PFSK-1 (cell line): ENCODE results near the gene ZNF652.

Experiments
- FOXP2 ChIP-seq: optimal IDR thresholded peaks from 2 replicates; pipeline ENCODE3; 2011; ENCODE audit warnings: borderline replicate concordance, control low read depth, inconsistent platforms; ENCODE audit not compliant: insufficient read depth; ENCODE audit errors: extremely low read length, extremely low read depth
- POLR2AphosphoS5 ChIP-seq: IDR thresholded peaks from 2 replicates; pipeline ENCODE4 v1.6.1; 2012; ENCODE audit warnings: low read depth, mild to moderate bottlenecking, control low read depth, low read length, moderate library complexity
- SIN3A ChIP-seq: IDR thresholded peaks from 2 replicates; pipeline ENCODE4 v1.6.1; 2012; ENCODE audit warnings: mild to moderate bottlenecking, low read length, moderate library complexity, borderline replicate concordance; ENCODE audit not compliant: insufficient read depth
- TAF1 ChIP-seq: IDR thresholded peaks from 2 replicates; pipeline ENCODE4 v1.6.1; 2012; ENCODE audit warnings: low read length, control low read depth, borderline replicate concordance; ENCODE audit not compliant: insufficient read depth
- TF ChIP-seq, protein P1 (sequence below), 2 experiments: IDR thresholded peaks; 2 replicates each; pipeline versions ENCODE4 v1.6.1 to v1.8.0; 2011 to 2012; ENCODE audit warnings: low read depth in 2 of 2, low read length in 2 of 2, control low read depth in 1 of 2, inconsistent platforms in 1 of 2, mild to moderate bottlenecking in 1 of 2, moderate library complexity in 1 of 2; ENCODE audit not compliant: insufficient read depth in 1 of 2

Gene ZNF652

GRCh38 chr17:49359990-49360795, 1.9 kb downstream of the ZNF652 start:
- TF ChIP-seq FOXP2, result no peak
- TF ChIP-seq TAF1, result no peak
- TF ChIP-seq POLR2AphosphoS5, result no peak
- TF ChIP-seq SIN3A, result no peak
- TF ChIP-seq, protein P1, sequence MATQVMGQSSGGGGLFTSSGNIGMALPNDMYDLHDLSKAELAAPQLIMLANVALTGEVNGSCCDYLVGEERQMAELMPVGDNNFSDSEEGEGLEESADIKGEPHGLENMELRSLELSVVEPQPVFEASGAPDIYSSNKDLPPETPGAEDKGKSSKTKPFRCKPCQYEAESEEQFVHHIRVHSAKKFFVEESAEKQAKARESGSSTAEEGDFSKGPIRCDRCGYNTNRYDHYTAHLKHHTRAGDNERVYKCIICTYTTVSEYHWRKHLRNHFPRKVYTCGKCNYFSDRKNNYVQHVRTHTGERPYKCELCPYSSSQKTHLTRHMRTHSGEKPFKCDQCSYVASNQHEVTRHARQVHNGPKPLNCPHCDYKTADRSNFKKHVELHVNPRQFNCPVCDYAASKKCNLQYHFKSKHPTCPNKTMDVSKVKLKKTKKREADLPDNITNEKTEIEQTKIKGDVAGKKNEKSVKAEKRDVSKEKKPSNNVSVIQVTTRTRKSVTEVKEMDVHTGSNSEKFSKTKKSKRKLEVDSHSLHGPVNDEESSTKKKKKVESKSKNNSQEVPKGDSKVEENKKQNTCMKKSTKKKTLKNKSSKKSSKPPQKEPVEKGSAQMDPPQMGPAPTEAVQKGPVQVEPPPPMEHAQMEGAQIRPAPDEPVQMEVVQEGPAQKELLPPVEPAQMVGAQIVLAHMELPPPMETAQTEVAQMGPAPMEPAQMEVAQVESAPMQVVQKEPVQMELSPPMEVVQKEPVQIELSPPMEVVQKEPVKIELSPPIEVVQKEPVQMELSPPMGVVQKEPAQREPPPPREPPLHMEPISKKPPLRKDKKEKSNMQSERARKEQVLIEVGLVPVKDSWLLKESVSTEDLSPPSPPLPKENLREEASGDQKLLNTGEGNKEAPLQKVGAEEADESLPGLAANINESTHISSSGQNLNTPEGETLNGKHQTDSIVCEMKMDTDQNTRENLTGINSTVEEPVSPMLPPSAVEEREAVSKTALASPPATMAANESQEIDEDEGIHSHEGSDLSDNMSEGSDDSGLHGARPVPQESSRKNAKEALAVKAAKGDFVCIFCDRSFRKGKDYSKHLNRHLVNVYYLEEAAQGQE (IDR thresholded peaks at IDR 0.05; ENCODE audit: insufficient read depth in 1 of 2, low read depth in 2 of 2, low read length in 2 of 2), result no peak

- TF ChIP-seq, protein P1 (IDR thresholded peaks at IDR 0.05; ENCODE audit: insufficient read depth in 1 of 2, low read depth in 2 of 2, low read length in 2 of 2), result no peak
- TF ChIP-seq TAF1 (no peak), FOXP2 (no peak), SIN3A (no peak)
Measured at GRCh38 chr17:49358641-49359247, 3.3 kb downstream of the ZNF652 start.

DNA sequence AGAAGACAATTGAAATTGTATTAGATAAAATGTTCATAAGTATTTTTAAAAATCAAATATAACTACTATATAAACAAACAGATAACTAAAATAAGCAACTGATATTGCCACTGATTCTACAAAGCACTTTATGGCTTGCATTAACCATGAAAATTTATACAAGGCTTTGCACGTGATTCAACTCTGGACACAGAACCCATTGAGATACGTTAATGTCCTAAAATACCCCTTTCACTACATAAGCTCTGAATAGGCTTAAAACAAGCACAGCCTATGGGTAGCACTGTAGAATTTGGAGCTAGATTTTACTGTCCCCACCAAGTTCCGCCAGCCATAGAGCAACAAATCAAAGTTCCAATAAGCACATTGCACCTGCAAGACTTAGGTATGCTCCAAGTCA, 4.5 kb downstream of the ZNF652 start:
- TF ChIP-seq SIN3A (no peak), POLR2AphosphoS5 (no peak), FOXP2 (no peak), TAF1 (no peak)
- TF ChIP-seq, protein P1 (IDR thresholded peaks at IDR 0.05; ENCODE audit: insufficient read depth in 1 of 2, low read depth in 2 of 2, low read length in 2 of 2), result no peak

- TF ChIP-seq FOXP2, result no peak
- no peak for TF ChIP-seq SIN3A
- TF ChIP-seq POLR2AphosphoS5, result no peak
- no peak for TF ChIP-seq TAF1
- TF ChIP-seq, protein P1 (IDR thresholded peaks at IDR 0.05; ENCODE audit: insufficient read depth in 1 of 2, low read depth in 2 of 2, low read length in 2 of 2), result no peak
Measured at GRCh38 chr17:49356320-49356719, 5.7 kb downstream of the ZNF652 start.
